HG03571 (cell line): ENCODE data around the gene MED26.

ENCODE experiments used
- ATAC-seq: cut with Tn5 transposase; IDR thresholded peaks from one replicate; pipeline ENCODE4 v1.9.1; 2021; ENCODE audit not compliant: unreplicated experiment

The MED26 gene

GRCh38 chr19:16614941-16615340 lies 13.1 kb downstream of the MED26 start:
- no peak for ATAC-seq

- ATAC-seq = no peak
These were observed 14.2 kb downstream of the MED26 start for GRCh38 chr19:16613841-16614240.

GRCh38 chr19:16612636-16613035 lies 15.4 kb downstream of the MED26 start:
- ATAC-seq = no peak

GRCh38 chr19:16611121-16611520 lies 16.9 kb downstream of the MED26 start:
- ATAC-seq = no peak

- no peak for ATAC-seq
These were observed 18.3 kb downstream of the MED26 start for GRCh38 chr19:16609511-16610200.

GRCh38 chr19:16608290-16608739 lies 19.7 kb downstream of the MED26 start:
- no peak for ATAC-seq

DNA sequence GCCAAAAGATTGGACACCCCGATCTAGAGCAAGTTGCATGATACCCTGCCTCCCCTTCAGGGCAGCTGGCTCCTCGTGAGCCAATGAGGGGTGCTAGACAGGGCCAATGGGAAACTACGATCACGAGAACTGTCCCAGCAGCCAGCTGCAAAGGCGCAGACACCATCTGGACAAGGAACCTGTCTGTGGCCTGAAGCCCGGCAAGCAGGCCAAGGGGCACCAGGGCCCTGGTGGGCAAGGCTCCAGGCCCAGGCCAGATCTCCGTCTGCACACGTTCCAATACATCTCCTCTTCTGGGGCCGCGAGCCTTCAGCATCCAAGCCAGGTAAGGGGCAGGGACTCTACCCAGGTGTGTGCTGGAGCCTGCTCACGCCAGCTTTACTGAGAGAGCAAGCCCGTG lies 20.2 kb downstream of the MED26 start:
- no peak for ATAC-seq

- no peak for ATAC-seq
These were observed 22.4 kb downstream of the MED26 start for GRCh38 chr19:16605553-16605994.

DNA sequence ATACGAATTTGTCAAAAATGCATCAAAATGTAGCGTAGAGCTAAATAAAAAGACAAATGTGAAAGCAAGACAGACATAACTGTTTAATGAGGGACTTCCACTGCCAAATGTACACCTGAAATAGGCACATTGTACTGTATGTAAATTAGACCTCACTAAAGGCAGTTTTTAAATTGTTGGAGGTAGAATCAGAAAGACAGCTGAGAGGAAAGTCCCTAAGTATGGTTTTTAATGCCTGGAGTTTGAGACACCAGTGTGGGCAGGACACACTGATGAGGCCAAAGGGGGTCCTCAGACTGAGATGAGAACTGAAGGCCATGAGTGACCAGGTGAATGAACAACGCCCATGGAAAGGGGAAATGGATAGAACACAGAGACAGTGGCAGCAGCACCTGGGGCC lies 22.9 kb downstream of the MED26 start:
- ATAC-seq = no peak

DNA sequence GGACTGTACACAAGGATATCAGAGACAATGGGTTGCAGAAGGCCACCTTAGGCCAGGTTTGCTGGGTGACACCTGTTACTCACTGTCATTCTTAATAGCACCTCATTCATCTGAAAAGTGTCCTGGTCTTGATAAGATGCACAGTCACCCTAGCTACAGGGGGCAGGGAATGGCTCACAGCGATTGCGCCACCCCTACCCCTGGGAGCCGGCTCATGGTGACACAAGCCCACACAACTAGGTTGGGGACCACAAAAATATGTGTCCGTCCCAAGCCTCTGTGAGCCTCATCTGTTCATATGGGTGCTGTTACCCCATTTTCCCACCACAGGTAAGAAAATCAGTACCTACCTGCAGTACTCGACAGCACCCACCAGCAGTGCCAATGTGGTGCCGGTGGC lies 23.4 kb downstream of the MED26 start:
- ATAC-seq = no peak

GRCh38 chr19:16603090-16603489 lies 24.9 kb downstream of the MED26 start:
- no peak for ATAC-seq

- ATAC-seq = no peak
These were observed 26.5 kb downstream of the MED26 start for GRCh38 chr19:16601378-16602052.

GRCh38 chr19:16600824-16601223 lies 27.2 kb downstream of the MED26 start:
- no peak for ATAC-seq

DNA sequence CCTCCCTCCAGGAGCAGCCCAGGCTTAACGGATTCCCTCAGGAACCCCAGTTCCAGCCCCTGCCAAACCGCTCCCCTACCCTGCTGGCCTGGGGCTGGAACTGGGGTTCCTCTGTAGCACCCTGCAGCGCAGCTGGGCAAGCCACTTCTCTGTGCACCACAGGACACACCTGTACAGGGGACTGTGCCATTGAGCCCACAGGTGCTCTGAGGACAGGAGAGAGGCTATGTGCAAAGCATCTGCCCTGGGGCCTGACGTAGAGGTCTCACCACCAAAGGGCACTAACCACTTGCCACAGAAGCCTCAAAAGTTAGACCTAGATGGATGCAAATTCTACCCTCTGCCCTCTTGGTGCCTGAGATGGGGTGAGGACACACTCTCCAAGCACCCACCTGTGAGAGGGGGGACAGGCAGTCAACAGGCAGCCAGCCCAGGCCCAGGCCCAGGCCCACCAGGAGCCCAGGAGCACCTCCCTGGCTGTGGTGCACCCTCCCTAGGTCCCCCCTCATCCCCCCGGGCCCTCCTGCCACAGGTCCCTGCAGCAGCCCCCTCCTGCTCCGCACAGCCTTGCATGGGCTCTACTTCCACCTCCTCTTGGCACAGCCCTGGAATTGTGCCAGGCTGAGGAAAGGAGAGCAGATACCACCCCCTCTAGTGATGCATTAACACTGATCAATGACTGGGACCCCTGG lies 28.2 kb downstream of the MED26 start:
- no peak for ATAC-seq

DNA sequence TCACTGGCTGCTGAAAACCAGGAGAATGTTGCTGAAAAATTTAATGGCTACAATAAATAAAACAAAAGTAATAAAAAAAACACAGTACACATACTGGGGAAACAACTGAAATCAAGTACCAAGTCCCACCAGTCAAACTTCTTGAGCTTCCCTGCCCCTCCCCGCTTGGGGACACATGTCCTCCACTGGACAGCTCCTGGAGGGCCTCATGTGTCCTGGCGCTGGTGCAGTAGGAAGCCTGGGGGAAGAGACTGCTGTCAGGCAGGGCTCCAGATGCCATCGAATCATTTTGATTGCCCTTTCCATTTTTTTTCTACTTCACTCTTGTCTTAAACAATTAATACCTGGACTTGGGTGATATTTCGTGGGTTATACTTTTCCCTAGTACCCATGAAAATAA lies 29.2 kb downstream of the MED26 start:
- ATAC-seq = no peak

GRCh38 chr19:16596399-16596798 lies 31.6 kb downstream of the MED26 start:
- ATAC-seq = no peak

- ATAC-seq = no peak
These were observed 32.9 kb downstream of the MED26 start for GRCh38 chr19:16595097-16595496.

DNA sequence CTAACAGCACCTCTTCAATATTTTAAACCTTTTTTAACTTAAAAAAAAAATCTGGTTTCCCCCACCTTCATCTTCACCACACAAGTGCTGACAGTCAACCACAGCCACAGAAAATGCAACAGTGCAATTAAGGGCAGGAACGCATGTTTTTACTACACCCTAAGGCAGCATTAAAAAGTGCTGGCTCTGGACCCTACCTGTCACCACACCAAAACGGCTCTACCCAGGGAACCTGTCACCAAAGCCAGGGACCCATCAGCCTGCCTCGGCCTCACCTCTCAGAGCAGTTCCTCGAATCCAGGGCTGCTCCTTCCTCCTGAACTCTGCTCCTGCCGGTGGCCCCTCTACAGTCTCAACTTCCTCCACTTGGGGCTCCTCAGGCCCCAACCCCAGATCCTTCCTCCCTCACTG lies 33.3 kb downstream of the MED26 start:
- ATAC-seq = no peak

GRCh38 chr19:16594131-16594586 lies 33.8 kb downstream of the MED26 start:
- ATAC-seq = no peak

DNA sequence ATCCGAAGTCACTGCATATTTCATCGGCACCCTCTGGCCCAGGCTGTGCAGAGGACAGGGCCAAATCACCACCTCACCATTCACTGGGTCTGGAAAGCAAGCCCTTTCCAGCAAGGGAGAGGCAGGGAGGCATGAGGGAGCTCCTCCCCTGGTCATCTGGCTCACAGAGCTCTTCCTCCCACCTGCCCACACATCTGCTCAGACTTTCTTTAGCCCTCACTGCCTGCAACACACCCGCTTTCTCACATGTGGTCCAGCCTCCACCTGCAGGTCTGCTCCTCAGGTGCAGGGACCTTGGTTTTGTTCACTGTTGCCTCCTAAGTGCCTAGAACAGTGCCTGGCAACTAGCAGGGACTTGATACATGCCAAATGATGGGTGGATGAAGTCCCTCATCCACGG lies 34.8 kb downstream of the MED26 start:
- no peak for ATAC-seq

- no peak for ATAC-seq
These were observed 36.0 kb downstream of the MED26 start for GRCh38 chr19:16591803-16592556.
